Heart left ventricle (tissue), 16 donors: ENCODE measurements around the gene APRT. TPM values are rescaled to one million over a fixed set of nuclear protein-coding genes. Genes with fewer than 3 reads are reported as not detected.

Experiments
- ATAC-seq, 4 donors: fragments of 200-7000 bp; cut with Tn5 transposase; one replicate each; pipeline ENCODE4 v1.9.1; 2020 to 2022; ENCODE audit warnings: moderate library complexity in 4 of 4, mild to moderate bottlenecking in 3 of 4, moderate number of reproducible peaks in 1 of 4
- DNase-seq, 5 donors: peaks; one replicate each; pipeline ENCODE4 v3.0.0-alpha.2; 2020
- H3K27ac ChIP-seq, 12 donors: fragments of 200-600 bp; sonication (generic) in 4 of 12; one replicate each; pipeline versions ENCODE4 v1.5.0 to v1.8.0; 2016 to 2022; ENCODE audit warnings: mild to moderate bottlenecking in 2 of 12
- H3K27me3 ChIP-seq, 9 donors: fragments of 200-600 bp; sonication (generic) in 2 of 9; one replicate each; pipeline versions ENCODE4 v1.5.1 to v1.8.0; 2016 to 2022; ENCODE audit warnings: mild to moderate bottlenecking in 3 of 9
- H3K36me3 ChIP-seq, 9 donors: fragments of 200-600 bp; sonication (generic) in 2 of 9; one replicate each; pipeline versions ENCODE4 v1.5.0 to v1.8.0; 2018 to 2022; ENCODE audit warnings: mild to moderate bottlenecking in 2 of 9
- H3K4me1 ChIP-seq, 12 donors: fragments of 200-600 bp; sonication (generic) in 4 of 12; one replicate each; pipeline versions ENCODE4 v1.5.0 to v1.8.0; 2016 to 2022; ENCODE audit warnings: mild to moderate bottlenecking in 3 of 12
- H3K4me3 ChIP-seq, 12 donors: fragments of 200-600 bp; sonication (generic) in 4 of 12; one replicate each; pipeline versions ENCODE4 v1.5.0 to v1.8.0; 2017 to 2022; ENCODE audit warnings: mild to moderate bottlenecking in 9 of 12, moderate library complexity in 4 of 12
- H3K9me3 ChIP-seq, 12 donors: fragments of 200-600 bp; sonication (generic) in 4 of 12; one replicate each; pipeline versions ENCODE4 v1.5.0 to v1.8.0; 2016 to 2022; ENCODE audit warnings: mild to moderate bottlenecking in 1 of 12
- CTCF ChIP-seq, 12 donors: fragments of 200-600 bp; sonication (generic) in 4 of 12; IDR thresholded peaks; one replicate each; pipeline versions ENCODE4 v1.5.0 to v1.8.0; 2018 to 2022; ENCODE audit warnings: antibody characterized with exemption in 12 of 12, mild to moderate bottlenecking in 5 of 12
- POLR2A ChIP-seq, 2 donors: fragments of 450-650 bp; IDR thresholded peaks; one replicate each; pipeline ENCODE4 v1.6.1; 2017; ENCODE audit warnings: antibody characterized with exemption in 2 of 2, mild to moderate bottlenecking in 2 of 2, moderate library complexity in 2 of 2
- WGBS, 4 donors: extraction: QIAGEN DNeasy Blood & Tissue Kit in 2 of 4; methylation state at CpG; one replicate each; pipeline versions ENCODE4 v1.1.5 to v1.1.7; 2013 to 2018; 5-methylcytosine and 5-hydroxymethylcytosine counted together
- intact Hi-C, 10 donors: fragments of 100-400 bp; cut with DNase I; formaldehyde crosslinking; loops; one replicate each; pipeline versions ENCODE4 v1.11.1 to v1.14.2; 2022
- long read RNA-seq, 3 donors: library from polyadenylated mRNA; unstranded; transcript quantifications; one replicate each; pipeline ENCODE4 v2.0.0, GENCODE V29; 2020 to 2021
- polyA plus RNA-seq, 2 donors: library from polyadenylated mRNA; stranded (reverse); fragments of 200-250 nt; gene quantifications; one replicate each; pipeline ENCODE4 v1.2.3, GENCODE V29; 2013
- total RNA-seq, 9 donors: library from RNA; depleted of rRNA in 2 of 9; stranded (reverse); fragments of >200 nt in 2 of 9; fragmentation: NEBNext Ultra II Directional in 3 of 9; extraction: Animal tissue kit (Norgen Biotek cat#: 25700) in 3 of 9; gene quantifications; one replicate each; pipeline versions ENCODE4 v1.1.0 to v1.2.4, GENCODE V29; 2016 to 2023
- donor health status: ischemic (EF 13 %, LVEDD 7.1; RV severe dilation, severe dysfunction).
- donor health status: healthy with polysubstance abuse.
- donor health status: DM: no; HTN: yes; CAD: no.
- donor health status: DM: no; HTN: no; CAD: no.
- donor health status: ischemic (EF 25% LVEDD 6.9; RV normal size, moderate dysfunction).
- donor health status: ischemic (EF 25% LVEDD 5.7; RV mildly dilated, moderate dysfunction).
- donor health status: healthy.
- donor health status: DM: yes; HTN: yes; CAD: no.
- donor health status: ischemic (EF 35%, LVEDD 5.7; RV mildly dilated, moderate dysfunction).
- donor health status: nonischemic (EF 11% LVEDD 7.7; RV severe dilation, severe dysfunction).
- donor health status: DM: yes; HTN: yes; CAD: no.
- donor health status: PGD.
- donor health status: ischemic (EF 29% LVEDD 5.4; RV normal size, mild dysfunction).
- donor health status: nonischemic (EF 23%, LVEDD 6.1; RV moderate dilation, normal function).

The APRT gene
- total RNA-seq (10 to 100 TPM; 26.6 to 75.8 (median 44.2) TPM), polyA plus RNA-seq (100 to 1,000 TPM in 1 of 2 donors, 10 to 100 TPM in 1; 62.6 to 129 TPM)
- long read RNA-seq, donor 1, transcript APRT-202 (5 exons, 664 nt), result minor isoform, 6 of 44 reads
- long read RNA-seq, donor 1, transcript APRT-201 (5 exons, 947 nt), result major isoform, 24 of 44 reads
- long read RNA-seq, donor 1, partial matches to known transcripts, result 3 of 44 reads
- long read RNA-seq, donor 1, other reads (novel, unspliced or antisense), result 3 of 44 reads
- long read RNA-seq, donor 2, transcript APRT-201 (5 exons, 947 nt), result major isoform, 19 of 35 reads
- long read RNA-seq, donor 2, partial matches to known transcripts, result 1 of 35 reads
- long read RNA-seq, donor 2, other reads (novel, unspliced or antisense), result 8 of 35 reads
- long read RNA-seq, donor 3, transcript APRT-210 (2 exons, 490 nt), result minor isoform, 6 of 52 reads
- long read RNA-seq, donor 3, transcript APRT-201 (5 exons, 947 nt), result major isoform, 29 of 52 reads
- long read RNA-seq, donor 3, partial matches to known transcripts, result 4 of 52 reads
- long read RNA-seq, donor 3, other reads (novel, unspliced or antisense), result 7 of 52 reads

GRCh38 chr16:88811769-88812512 is at the start of gene APRT:
TSS of gene APRT (minus strand) at chr16:88811928. CDS start at chr16:88811899, 29 bp downstream.
- peak in 1 of 2 donors; percentile 73 for TF ChIP-seq POLR2A (IDR thresholded peaks at IDR 0.05)
- TF ChIP-seq CTCF (IDR thresholded peaks at IDR 0.05), result peak; percentile 16 to 62 (median 42)
- H3K27ac ChIP-seq, result peak within 1 kb of the TSS; percentile 72 to 98 (median 92)
- intact Hi-C loops, result loop anchor here in 9 of 10 donors (1.0 to 10.0 kb wide), 13 partner anchors 45 to 405 kb away; partner anchors contain the start of genes ACSF3 (in 3 of the 9), TRAPPC2L (in 3 of the 9), GALNS (in 2 of the 9) and ZNF778 (in 2 of the 9)
- no peaks in the 10 kb centered on the region for H3K9me3 ChIP-seq
- peak; percentile 86 to 93 (median 92) for ATAC-seq
- peaks cover 0 to 41% (median 24%) of the 10 kb centered on the region in 12 donors for H3K4me1 ChIP-seq
- peak; percentile 95 to 99 (median 95) for DNase-seq
- H3K4me3 ChIP-seq, result peak within 1 kb of the TSS; percentile 41 to 88 (median 78)
- H3K27me3 ChIP-seq, result no peaks in the 10 kb centered on the region
- peaks cover 0 to 28% (median 4%) of the 10 kb centered on the region in 9 donors for H3K36me3 ChIP-seq
- 0 to 1% (median 1%) methylated on average over 32 to 84 of the region's 84 CpGs for WGBS, 4 donors

- H3K27ac ChIP-seq, result no peak overlapping the region
- H3K4me3 ChIP-seq, result no peak overlapping the region
- TF ChIP-seq POLR2A (IDR thresholded peaks at IDR 0.05) (no peak), CTCF (IDR thresholded peaks at IDR 0.05) (no peak)
- ATAC-seq (no peak), DNase-seq (no peak)
- 95 to 100% (median 96%) methylated on average over 12 to 19 of the region's 19 CpGs for WGBS, 4 donors
- no peaks in the 10 kb centered on the region for H3K9me3 ChIP-seq
- intact Hi-C loops, result loop anchor here in 3 of 10 donors (5.0 to 10.0 kb wide), 3 partner anchors 47 to 117 kb away; partner anchors contain the start of gene APRT (in 2 of the 3)
- H3K27me3 ChIP-seq, result no peaks in the 10 kb centered on the region
- peaks cover 0 to 16% (median 11%) of the 10 kb centered on the region in 12 donors for H3K4me1 ChIP-seq
- H3K36me3 ChIP-seq, result peaks cover 0 to 49% (median 39%) of the 10 kb centered on the region in 9 donors
Measured at GRCh38 chr16:88861359-88861758, 49.6 kb upstream of the APRT start.

- no peak for DNase-seq
- H3K4me3 ChIP-seq, result no peak overlapping the region
- no peak for ATAC-seq
- no peak overlapping the region for H3K27ac ChIP-seq
- peaks cover 0 to 49% (median 39%) of the 10 kb centered on the region in 9 donors for H3K36me3 ChIP-seq
- no peak for TF ChIP-seq CTCF (IDR thresholded peaks at IDR 0.05)
- no peak for TF ChIP-seq POLR2A (IDR thresholded peaks at IDR 0.05)
- 87 to 95% (median 93%) methylated on average over 20 of the region's 20 CpGs for WGBS, 4 donors
- intact Hi-C loops, result loop anchor here in 5 of 10 donors (5.0 to 10.0 kb wide), 5 partner anchors 45 to 358 kb away; partner anchors contain the start of genes APRT (in 3 of the 5) and ZNF778 (in 2 of the 5)
- H3K27me3 ChIP-seq, result no peaks in the 10 kb centered on the region
- peaks cover 0 to 34% (median 21%) of the 10 kb centered on the region in 12 donors for H3K4me1 ChIP-seq
- H3K9me3 ChIP-seq, result no peaks in the 10 kb centered on the region
Measured at GRCh38 chr16:88859381-88860091, 47.8 kb upstream of the APRT start.
